GM19240 (cell line): ENCODE measurements around the gene TEDDM1.
A peak's percentile ranks its signal among the peaks of the same experiment; 100 is the strongest.
"Not testable (repeated sequence)": the region's sequence is repeated elsewhere in the genome, so short reads cannot be mapped to it uniquely, and the experiment has no call there.

Experiments
- DNase-seq: peaks from one replicate; pipeline ENCODE4 v3.0.0; 2011; ENCODE audit warnings: low spot score; ENCODE audit not compliant: insufficient read length

The TEDDM1 gene, protein sequence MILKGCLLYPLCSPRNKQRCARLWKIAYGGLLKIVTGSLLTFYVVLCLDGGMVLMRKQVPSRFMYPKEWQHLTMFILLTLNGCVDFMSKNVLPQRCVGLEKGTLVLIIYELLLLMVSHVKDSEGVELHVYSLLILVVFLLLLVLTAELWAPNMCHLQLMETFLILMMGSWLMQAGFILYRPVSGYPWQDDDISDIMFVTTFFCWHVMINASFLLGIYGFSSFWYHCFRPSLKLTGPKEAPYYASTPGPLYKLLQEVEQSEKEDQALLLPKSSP

DNA sequence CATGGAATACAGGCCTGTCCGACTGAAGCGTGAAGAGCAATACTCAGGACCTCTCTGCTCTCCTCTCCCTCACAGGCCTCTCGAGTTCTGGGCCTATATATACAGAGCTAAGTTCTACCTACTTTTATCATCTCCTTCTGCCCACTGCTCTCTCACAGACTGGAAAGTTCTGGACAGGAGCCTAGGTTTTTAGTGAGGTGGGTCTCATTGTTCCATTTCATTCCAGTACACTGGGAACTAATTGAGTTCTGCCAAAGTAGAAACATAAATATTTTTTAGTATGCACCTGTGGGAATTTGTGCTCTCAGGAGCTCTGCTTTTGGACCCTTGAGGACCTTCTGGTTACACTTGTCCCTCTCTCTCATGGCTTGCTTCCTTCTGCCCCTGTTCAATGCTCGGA lies at the start of gene TEDDM1:
TSS of gene TEDDM1 (minus strand) at position 101 of the 400 bp plus-strand sequence. CDS start 182 bp downstream, outside the sequence.
- no peak for DNase-seq

DNA sequence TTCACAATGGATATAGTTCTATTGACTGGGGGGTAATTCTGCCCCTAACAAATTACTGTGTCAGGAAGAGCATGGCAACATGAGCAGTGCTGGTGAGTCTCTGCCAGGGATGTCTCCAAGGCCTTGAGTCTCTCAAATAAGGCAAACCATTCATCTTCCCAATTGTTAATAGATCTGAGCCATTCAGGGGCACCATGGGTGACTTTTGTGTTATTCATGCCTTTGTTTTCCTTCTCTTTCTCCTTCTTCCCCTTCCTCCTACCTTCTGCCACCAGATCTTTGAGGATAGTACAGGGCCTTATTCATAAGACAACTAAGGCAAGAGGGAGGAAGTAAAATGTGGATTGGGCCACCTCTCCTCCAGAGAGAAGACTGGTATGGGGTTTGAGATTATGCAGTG lies 49.6 kb upstream of the TEDDM1 start, which contains the start of gene RGSL1:
TSS of gene RGSL1 (plus strand) at position 60 of the 400 bp plus-strand sequence. CDS start at position 80, 20 bp downstream.
- DNase-seq, result no peak

DNA sequence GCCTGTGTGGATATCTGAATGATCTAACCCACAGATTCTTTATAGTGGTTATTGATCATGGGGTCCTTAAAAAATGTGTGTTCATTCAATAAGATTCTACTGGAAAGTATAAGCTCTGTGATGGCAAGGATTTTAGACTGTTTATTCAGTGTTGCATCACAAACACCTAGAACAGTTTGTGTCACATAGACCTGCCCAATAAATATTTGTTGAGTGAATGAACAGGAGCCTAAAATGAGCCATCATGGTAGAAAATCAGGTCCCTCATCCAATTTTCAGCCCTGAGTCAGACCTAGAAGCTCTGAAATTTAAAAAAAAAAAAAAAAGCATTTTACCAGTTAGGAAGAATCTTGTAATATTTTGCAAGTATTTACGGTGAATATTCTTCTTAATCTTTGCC lies 47.2 kb upstream of the TEDDM1 start:
- no peak for DNase-seq

DNA sequence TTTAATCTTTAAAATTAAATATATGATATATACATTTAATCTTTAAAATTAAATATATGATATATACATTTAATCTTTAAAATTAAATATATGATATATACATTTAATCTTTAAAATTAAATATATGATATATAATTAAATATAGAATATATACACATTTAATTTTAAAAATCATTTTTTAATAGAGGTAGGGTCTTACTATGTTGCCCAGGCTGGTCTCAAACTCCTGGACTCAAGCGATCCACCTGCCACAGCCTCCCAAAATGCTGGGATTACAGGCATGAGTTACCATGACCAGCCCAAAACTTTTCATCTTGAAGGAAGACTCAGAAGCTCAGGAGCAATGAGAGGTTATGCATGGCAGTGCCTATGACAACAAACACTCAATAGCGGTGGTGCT lies 46.7 kb upstream of the TEDDM1 start:
- not testable (repeated sequence) for DNase-seq

DNA sequence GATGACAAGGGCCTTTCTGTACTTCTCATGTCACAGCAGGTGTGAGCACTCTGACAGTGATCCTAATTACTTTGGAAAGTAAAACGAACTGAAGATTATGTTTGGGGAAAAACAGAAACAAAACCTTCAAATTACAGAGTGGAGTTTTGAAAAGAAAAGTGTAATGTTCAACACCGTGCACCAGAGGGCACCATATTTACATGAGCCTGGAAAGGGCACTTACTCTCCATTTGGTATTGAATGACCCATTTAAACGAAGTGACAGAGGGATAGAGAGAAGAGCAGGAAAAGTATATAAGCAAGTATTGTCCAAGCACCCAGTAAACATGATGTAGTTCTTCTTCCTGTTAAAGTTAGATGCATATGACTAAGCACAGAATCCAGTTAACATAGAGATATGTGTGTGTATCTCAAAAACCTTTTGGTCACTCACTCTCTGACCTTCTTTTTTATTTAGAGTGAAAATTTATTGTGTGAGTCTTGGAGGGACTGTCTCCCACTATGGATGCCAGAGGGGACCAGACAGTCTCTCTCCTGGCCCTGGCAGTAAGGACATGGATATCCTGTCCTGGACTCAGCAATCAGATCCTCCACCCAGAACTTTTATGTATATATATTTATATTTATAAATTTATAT lies 45.7 kb upstream of the TEDDM1 start:
- peak; percentile 38 for DNase-seq

DNA sequence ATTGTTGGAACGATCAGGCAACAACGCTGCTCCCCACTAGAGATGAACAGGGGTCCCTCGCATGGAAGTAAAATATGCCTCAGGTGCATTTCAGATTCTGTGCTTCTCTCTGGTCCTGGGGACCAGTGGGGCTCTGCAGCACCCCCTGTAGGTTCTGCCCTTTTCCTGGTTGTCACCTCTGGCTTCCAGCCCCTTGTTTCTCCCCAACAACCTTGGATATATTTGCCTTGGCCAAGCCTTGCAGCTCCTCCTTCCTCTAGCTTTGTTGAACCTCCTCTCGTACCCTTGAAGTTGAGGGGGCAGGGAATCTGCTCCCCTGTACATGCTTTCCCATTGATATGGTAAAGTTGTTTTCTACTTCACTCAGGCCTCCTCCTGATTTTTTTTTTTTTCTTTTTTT lies 44.0 kb upstream of the TEDDM1 start:
- DNase-seq, result no peak

DNA sequence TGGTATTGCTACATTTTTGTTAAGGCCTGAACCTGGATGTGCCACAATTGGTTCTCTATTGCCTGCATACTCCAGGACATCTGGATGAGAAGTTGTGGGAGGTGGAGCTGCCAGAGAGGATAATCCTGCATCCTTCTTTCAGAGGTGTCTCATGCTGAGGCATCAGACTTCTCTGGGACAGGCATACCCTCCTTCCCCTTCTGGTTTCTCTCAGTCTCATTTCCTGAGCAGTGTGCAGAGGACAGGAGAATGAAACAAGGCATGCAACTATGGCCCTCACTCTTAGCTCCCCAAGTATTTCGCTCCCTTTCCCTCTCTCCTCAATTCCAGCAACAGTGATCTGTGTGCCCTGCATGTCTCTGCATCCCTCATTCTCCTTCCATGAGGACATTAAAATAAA lies 41.9 kb upstream of the TEDDM1 start:
- DNase-seq, result no peak

DNA sequence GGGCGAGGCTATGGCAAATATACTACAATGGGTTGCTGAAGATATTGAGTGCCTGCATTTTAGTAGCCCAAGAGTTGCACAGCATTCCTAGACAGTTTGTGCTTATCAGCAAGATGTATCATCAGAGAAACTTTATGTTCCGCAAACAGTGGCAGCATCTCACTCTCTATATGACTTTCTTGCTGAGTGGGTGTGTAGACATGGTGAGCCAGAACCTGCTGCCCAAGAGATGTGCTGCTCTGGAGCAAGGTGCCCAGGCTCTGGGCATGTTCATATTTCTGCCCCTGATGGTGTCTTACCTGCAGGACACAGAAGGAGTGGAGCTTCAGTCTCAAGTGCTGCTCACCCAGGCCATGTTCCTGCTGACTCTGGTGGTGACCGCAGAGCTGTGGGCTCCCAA lies 41.3 kb upstream of the TEDDM1 start:
- DNase-seq, result no peak

DNA sequence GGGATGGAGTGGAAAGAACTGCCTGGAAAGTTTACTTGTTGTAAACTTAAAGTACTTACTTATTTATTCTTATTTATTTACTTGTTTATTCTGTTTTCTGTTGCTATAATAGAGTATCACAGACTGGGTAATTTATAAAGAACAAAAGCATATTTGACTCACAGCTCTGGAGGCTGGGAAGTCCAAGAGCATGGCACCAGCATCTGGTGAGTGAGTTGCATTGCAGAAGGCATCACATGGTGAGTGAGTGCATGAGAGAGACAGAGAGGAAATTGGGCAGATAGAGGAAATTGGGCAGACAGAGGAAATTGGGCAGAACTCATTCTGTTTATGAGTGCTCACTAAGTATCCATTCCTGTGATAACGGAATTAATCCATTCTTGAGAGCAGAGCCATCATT lies 37.9 kb upstream of the TEDDM1 start:
- no peak for DNase-seq

DNA sequence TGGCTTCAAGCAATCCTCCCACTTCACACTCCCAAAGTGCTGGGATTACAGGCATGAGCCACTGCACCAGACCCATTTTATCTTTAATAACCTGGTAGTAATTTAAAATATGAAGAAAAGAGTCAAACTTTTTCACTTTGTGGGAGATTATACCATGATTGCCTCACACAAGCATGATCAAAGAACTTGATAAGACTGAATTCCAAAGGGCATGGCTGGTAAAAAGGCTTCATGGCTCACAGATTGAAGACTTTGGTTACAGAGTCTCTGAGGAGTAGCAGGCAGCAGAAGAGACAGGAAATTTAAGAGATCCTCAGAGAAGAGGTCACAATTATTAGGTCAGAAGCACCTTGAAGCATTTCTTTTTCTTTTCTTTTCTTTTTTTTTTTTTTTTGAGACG lies 33.1 kb upstream of the TEDDM1 start:
- DNase-seq, result no peak

DNA sequence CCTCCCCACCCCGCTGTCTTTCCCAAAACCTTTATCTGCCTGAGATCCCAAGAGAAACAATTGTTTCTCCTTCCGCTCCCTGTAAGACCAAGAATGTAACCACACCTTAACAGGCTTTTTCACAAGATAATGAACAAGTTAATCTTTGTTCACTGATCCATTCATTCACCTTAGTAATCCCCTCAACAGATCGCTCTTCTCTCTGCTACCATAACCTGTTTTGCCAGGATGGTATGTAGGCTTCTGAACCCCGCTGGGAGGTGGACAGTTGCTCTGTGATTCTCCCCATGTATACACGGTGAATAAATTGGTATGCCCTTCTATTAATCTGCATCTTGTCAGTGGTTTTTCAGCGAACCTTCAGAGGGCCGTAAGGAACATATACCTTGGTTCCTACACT lies 30.8 kb upstream of the TEDDM1 start:
- DNase-seq, result no peak

DNA sequence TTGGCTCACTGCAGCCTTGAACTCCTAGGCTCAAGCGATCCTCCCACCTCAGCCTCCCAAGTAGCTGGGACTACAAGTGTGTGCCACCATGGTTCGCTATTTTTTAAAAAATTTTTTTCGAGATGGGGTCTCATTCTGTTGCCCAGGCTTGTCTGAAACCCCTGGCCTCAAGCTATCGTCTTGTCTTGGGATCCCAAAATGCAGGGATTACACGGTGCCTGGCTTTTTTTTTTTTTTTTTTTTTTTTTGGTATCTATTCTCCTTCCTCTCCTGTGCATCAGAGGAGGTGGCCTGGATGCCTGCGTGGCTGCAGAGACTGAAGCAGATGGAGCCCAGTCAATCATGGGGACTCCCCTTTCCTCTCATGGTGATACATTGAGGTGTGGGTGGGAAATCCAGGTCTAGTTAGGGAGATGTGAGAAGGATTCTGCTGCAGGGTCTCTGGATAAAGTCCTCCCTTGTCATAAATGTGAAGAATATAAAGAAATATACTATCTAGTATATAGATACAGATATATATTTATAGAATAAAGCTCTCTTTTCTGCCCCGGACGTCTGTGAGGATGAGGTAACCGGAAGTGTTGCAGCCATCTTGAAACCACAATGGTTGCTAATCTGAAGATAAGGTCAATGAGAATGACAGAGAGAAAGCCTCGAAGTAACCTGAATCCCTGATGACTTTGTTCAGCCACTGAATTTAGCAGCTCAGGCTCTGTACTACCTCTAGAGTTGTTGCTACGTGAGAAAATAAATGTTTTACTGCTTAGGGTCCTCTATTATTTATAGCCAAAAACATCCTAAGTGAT lies 30.0 kb upstream of the TEDDM1 start:
- no peak for DNase-seq

DNA sequence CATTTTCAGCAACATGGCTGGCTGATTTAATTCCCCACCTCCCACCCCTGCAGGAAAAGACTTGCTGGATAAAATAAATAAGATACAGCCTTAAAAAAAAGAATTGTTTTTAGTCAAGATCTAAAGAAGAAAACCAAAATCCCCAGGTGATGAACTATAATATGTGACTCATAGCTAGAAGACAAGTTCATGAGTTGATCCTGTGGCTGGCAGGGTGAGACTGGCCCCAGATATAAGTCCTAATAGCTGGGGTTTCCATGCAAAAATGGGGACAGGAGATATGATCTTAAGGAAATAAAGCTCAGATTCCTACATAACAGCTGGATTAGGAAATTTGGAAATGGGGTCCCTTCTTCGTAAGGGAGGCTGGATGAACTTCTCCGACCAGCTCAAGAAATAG lies 27.6 kb upstream of the TEDDM1 start:
- no peak for DNase-seq

DNA sequence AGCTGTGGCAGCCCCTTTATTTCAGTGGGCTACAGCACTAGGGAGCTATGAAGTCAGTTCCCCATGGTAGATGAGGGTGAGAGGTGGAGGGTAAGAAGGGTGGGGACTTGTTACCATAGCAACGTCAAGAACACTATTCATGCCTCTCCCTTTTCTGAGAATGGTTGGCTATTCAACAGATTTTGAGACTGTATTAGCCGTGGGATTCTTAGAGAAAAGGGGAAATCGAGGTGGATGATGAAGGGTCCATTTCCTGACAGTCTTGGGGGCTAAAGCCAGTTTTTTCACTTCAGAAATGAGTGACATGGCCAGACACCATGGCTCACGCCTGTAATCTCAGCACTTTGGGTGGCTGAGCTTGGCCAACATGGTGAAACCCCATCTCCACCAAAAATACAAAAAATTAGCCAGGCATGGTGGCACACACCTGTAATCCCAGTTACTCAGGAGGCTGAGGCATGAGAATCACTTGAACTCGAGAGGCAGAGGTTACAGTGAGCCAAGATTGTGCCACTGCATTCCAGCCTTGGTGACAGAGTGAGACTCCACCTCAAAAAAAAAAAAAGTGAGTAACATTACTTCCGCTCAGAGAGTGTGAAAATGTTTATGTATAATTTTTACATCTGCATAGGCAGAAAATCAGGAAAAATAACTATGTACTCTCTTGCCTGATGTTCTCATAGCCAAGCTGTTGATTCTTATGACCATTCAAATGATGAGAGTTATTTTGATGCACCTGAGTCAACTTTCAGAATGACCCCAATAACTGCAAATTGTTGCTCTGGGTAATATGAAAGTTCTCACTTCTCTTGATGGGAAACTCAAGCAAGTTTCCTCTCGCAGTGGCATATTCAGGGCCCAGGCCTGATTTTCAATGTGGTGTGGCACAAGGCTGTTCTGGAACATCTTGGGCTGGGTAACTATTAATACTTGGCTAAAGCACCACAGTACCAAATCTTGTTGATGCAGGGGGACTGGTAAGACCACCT lies 26.3 kb upstream of the TEDDM1 start:
- DNase-seq, result peak; percentile 37

DNA sequence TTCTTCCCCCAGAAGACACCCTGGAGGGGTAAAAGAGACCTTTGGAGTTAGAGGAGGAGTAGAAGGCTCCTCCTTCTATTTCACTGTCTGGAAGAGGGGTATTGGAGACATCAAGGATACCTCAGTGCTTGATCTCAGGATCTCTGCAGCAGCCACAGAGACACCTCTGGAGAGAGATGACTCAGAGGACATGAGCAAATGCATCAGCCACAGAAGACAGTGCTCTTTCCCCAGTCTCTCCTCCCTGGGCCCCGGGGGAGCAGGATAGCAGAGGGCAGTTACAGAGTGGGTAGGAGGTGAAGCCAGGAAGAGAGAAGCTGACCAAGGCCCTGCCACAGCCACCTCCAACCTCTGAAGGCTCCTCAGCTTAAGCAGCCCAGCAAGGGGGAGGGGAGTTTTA lies 15.3 kb upstream of the TEDDM1 start:
- DNase-seq, result no peak

DNA sequence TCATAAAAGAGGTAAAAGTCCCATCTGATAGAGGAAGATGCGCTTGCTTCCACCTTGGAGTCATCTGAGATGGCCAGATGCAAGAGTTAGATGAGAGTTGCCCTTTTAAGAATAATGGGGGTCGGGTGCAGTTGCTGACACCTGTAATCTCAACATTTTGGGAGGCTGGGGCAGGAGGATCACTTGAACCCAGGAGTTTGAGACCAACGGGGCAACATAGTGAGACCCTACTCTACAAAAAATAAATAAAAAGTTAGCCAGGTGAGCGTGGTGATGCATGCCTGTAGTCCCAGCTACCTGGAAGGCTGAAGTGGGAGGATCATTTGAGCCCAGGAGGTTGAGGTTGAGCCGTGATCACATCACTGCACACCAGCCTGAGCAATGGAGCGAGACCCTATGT lies 13.5 kb upstream of the TEDDM1 start:
- no peak for DNase-seq

DNA sequence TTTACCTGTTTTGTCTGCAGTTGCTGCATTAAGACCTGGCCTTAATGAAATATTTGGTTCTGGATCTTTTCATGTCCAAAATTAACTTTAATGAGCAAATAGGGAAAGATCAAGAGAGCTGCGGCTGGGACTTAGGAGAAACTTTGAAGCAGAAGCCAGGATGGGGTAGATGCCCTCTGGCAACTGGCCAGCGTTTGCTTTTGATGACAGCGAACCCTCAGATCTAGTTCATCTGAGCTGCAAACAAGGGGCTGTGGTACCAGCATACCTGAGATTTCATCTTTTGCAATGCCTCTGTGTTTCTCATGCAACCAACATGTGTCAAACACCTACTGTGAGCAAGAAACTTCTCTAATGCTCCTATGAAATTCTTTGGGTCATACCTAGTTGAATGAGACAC lies 13.0 kb upstream of the TEDDM1 start:
- no peak for DNase-seq

DNA sequence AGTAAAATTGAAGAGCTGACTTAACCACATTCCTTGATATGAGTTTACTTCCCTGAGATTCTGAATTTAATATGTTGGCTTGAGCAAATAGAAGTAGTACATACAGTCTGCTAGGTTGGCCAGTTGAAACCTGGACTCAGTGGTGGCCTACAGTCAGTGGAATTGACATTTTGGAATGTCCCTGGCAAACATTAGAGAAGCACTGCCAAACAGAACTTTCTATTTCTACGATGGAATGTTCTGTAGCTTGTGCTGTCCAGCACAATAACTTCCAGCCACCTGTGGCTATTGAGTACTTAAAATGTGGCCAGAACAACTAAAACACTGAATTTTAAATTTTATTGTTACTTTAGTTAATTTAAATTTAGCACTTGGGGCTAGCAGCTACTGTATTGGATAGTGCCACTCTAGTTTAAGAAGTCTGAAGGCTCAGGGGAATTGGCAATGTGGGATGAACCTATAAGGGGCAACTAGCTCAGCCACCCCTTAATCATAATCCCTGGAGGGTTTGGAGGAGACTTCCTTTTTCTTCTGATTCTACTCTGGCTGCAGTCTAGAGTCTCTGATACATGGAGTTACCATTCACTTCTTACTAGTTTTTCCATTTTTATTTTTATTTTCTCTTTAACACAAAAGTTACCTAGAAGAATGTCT lies 10.3 kb upstream of the TEDDM1 start:
- no peak for DNase-seq

DNA sequence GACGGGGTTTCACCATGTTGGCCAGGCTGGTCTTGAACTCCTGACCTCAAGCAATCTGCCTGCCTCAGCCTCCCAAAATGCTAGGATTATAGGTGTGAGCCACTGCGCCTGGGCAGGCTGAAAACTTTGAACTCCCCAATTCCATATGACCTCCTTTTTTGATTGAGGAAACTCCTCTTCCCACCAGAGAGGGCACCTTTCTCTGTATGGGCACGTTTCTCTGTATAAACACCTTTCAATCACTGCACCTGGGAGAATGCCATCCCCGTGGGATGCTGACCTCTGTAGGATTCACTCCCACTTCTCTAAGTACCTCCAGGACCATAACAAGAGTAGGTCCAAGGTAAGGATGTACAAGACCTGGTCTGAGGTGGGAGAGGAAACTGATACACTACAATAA lies 9.7 kb upstream of the TEDDM1 start:
- DNase-seq, result no peak

DNA sequence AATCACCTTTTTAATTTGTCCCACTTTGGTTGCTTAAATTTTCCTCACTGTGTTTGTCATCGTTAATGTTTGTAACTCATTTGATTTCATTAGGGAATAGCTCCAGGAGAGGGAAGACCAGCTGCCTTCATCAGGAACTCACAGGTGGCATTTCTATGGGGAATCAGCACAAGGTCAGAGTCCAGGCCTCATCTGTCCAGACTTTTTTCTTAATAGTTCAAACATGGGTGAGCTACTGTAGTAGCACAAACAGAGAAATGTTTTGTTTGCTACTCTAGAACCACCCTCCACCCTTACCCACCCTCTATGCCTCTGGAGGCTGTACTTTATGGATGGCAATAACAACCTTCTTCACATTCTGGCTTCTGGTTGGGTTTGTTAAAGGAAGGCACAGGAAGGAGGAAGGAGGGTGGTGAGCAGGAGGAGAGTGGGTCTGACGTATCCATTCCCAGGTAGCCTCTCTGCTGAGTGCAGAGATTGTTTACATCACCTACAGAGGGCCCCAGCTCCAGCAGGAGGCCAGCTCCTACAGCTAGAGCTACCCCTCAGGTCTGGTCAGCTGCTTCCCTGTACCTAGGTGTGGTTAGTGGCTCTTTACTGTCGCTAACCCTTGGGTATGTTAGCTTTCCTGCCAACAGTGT lies 8.1 kb upstream of the TEDDM1 start:
- DNase-seq, result no peak
